Caco-2 (cell line): ENCODE measurements around the gene DNASE2. TPM values are rescaled to one million over a fixed set of nuclear protein-coding genes. Genes with fewer than 3 reads are reported as not detected.
A peak's percentile ranks its signal among the peaks of the same experiment; 100 is the strongest.
"Not testable (repeated sequence)": the region's sequence is repeated elsewhere in the genome, so short reads cannot be mapped to it uniquely, and the experiment has no call there.

Experiments used
- BruUV-seq: library from RNA; stranded (reverse); fragments of 400-500 nt; replicated peaks from 2 replicates; lab custom pipeline; 2021; lab: Mats Ljungman, UMichigan
- CTCF ChIA-PET: fragments of 300-600 bp; sonication (Branson Sonifier 250); formaldehyde crosslinking; loops from one replicate; lab custom pipeline; 2022; ENCODE audit warnings: antibody characterized with exemption; lab: Charles Lee
- POLR2A ChIA-PET: fragments of 300-600 bp; sonication (Branson Sonifier 250); formaldehyde crosslinking; loops from one replicate; lab custom pipeline; 2022; ENCODE audit warnings: antibody characterized with exemption; lab: Charles Lee
- DNase-seq, 2 experiments: peaks; one replicate each; pipeline versions ENCODE4 v3.0.0 to v3.0.0-alpha.2; 2020 to 2022
- H3K27me3 ChIP-seq: replicated peaks from 2 replicates; pipeline ENCODE4 v1.6.0; 2011; ENCODE audit warnings: low read length; ENCODE audit not compliant: control insufficient read depth, insufficient read depth
- H3K36me3 ChIP-seq: 2 replicates; pipeline ENCODE4 v1.5.1; 2011; ENCODE audit warnings: low read length; ENCODE audit not compliant: control insufficient read depth, insufficient read depth
- H3K4me1 ChIP-seq: fragments of 250-450 bp; sonication (Bioruptor Pico); 2 replicates; pipeline ENCODE4 v1.5.1; 2020; ENCODE audit warnings: mild to moderate bottlenecking
- H3K4me3 ChIP-seq: 2 replicates; pipeline ENCODE4 v1.5.1; 2011; ENCODE audit warnings: low read depth, mild to moderate bottlenecking, control low read depth, low read length
- H3K9me3 ChIP-seq: fragments of 250-450 bp; sonication (Bioruptor Pico); 2 replicates; pipeline ENCODE4 v1.5.1; 2020; ENCODE audit warnings: mild to moderate bottlenecking, moderate library complexity
- H3K27ac Mint-ChIP-seq: one replicate; pipeline ENCODE4 v1.8.0; 2022; ENCODE audit warnings: mixed read lengths; ENCODE audit not compliant: unreplicated experiment
- H3K27me3 Mint-ChIP-seq: one replicate; pipeline ENCODE4 v1.8.0; 2022; ENCODE audit warnings: mixed read lengths; ENCODE audit not compliant: insufficient read depth, unreplicated experiment
- H3K36me3 Mint-ChIP-seq: one replicate; pipeline ENCODE4 v1.8.0; 2022; ENCODE audit warnings: mild to moderate bottlenecking, mixed read lengths; ENCODE audit not compliant: insufficient read depth, unreplicated experiment
- H3K4me1 Mint-ChIP-seq: one replicate; pipeline ENCODE4 v1.8.0; 2022; ENCODE audit warnings: low read depth, mixed read lengths; ENCODE audit not compliant: unreplicated experiment
- H3K4me3 Mint-ChIP-seq: one replicate; pipeline ENCODE4 v1.8.0; 2022; ENCODE audit warnings: mild to moderate bottlenecking, moderate library complexity, mixed read lengths; ENCODE audit not compliant: unreplicated experiment
- H3K9me3 Mint-ChIP-seq: one replicate; pipeline ENCODE4 v1.8.0; 2022; ENCODE audit warnings: mixed read lengths; ENCODE audit not compliant: unreplicated experiment
- CTCF ChIP-seq, 2 experiments: fragments of 200-600 bp in 1 of 2; IDR thresholded peaks; 1 replicate in 1 of 2; 2 replicates in 1 of 2; pipeline versions ENCODE4 v1.5.1 to v1.8.0; 2011 to 2022; ENCODE audit warnings: antibody characterized with exemption in 1 of 2, control low read depth in 1 of 2, inconsistent platforms in 1 of 2, low read depth in 1 of 2, low read length in 1 of 2, mild to moderate bottlenecking in 1 of 2, moderate library complexity in 1 of 2; ENCODE audit not compliant: insufficient read depth in 1 of 2, severe bottlenecking in 1 of 2, unreplicated experiment in 1 of 2
- intact Hi-C: fragments of 100-400 bp; cut with micrococcal nuclease; formaldehyde crosslinking; loops from one replicate; pipeline ENCODE4 v1.10.0; 2022; ENCODE audit not compliant: unreplicated experiment
- total RNA-seq: library from RNA; stranded (reverse); gene quantifications from 2 replicates; pipeline ENCODE4 v1.2.3, GENCODE V29; 2022

The DNASE2 gene
- total RNA-seq, 1 experiment from 2014 or later, result 3.8 TPM

GRCh38 chr19:12847159-12848139 is 33.8 kb downstream of the DNASE2 start:
- no peaks in the 10 kb centered on the region for H3K27me3 Mint-ChIP-seq
- peak; percentile 83 to 95 for DNase-seq
- Histone ChIP-seq H3K4me1 (no peaks in the 10 kb centered on the region), H3K36me3 (no peaks in the 10 kb centered on the region), H3K4me3 (peak overlapping the region; percentile 25), H3K9me3 (no peaks in the 10 kb centered on the region), H3K27me3 (no peaks in the 10 kb centered on the region; the same call in 1 of the 2 replicates)
- peak overlapping the region; percentile 57 for H3K4me3 Mint-ChIP-seq
- H3K36me3 Mint-ChIP-seq, result no peaks in the 10 kb centered on the region
- intact Hi-C loops, result loop anchor here (5.0 kb wide), 1 partner anchor 85 kb away; no protein-coding TSS in a partner anchor
- no peaks in the 10 kb centered on the region for H3K9me3 Mint-ChIP-seq
- ChIA-PET CTCF (interaction anchor here (0.6 to 2.6 kb wide), 20 partner anchors 20 to 181 kb away, joined by 3 to 15 read pairs (median 4); partner anchors contain the start of genes GCDH, GET3, MAN2B1 and RNASEH2A), POLR2A (no interaction called here)
- H3K27ac Mint-ChIP-seq, result no peak overlapping the region
- H3K4me1 Mint-ChIP-seq, result no peaks in the 10 kb centered on the region
- BruUV-seq, result no TSS peak
- peak; percentile 81 to 98 for TF ChIP-seq CTCF (IDR thresholded peaks at IDR 0.05; ENCODE audit: insufficient read depth in 1 of 2, low read depth in 1 of 2, low read length in 1 of 2, severe bottlenecking in 1 of 2, unreplicated experiment in 1 of 2)

- H3K9me3 Mint-ChIP-seq, H3K36me3 Mint-ChIP-seq, H3K27me3 Mint-ChIP-seq, H3K4me1 ChIP-seq, H3K36me3 ChIP-seq, POLR2A ChIA-PET, H3K27me3 ChIP-seq, H3K27ac Mint-ChIP-seq, H3K4me3 Mint-ChIP-seq, BruUV-seq, DNase-seq, H3K4me3 ChIP-seq, H3K9me3 ChIP-seq, H3K4me1 Mint-ChIP-seq: not testable (repeated sequence)
- intact Hi-C loops, result loop anchor here (5.0 kb wide), 1 partner anchor 84 kb away; no protein-coding TSS in a partner anchor
- CTCF ChIA-PET, result interaction anchor here (0.6 to 2.6 kb wide), 5 partner anchors 26 to 170 kb away, joined by 3 to 15 read pairs (median 7); partner anchors contain the start of gene RNASEH2A
Observed at GRCh38 chr19:12846613-12847012, 34.6 kb downstream of the DNASE2 start.

GRCh38 chr19:12843999-12844732 is 37.1 kb downstream of the DNASE2 start:
- Histone ChIP-seq H3K36me3 (no peaks in the 10 kb centered on the region), H3K9me3 (no peaks in the 10 kb centered on the region), H3K4me3 (no peak overlapping the region), H3K27me3 (no peaks in the 10 kb centered on the region; the same call in 1 of the 2 replicates), H3K4me1 (0 out of 2 replicates have a peak, but pooled peaks cover 2% of the 10 kb centered on the region)
- Mint-ChIP-seq H3K4me1 (no peaks in the 10 kb centered on the region), H3K36me3 (no peaks in the 10 kb centered on the region), H3K27me3 (peaks cover 4% of the 10 kb centered on the region), H3K9me3 (no peaks in the 10 kb centered on the region), H3K27ac (no peak overlapping the region), H3K4me3 (no peak overlapping the region)
- ChIA-PET POLR2A (no interaction called here), CTCF (no interaction called here)
- intact Hi-C loops, result no loop called here
- TF ChIP-seq CTCF (IDR thresholded peaks at IDR 0.05; ENCODE audit: insufficient read depth in 1 of 2, low read depth in 1 of 2, low read length in 1 of 2, severe bottlenecking in 1 of 2, unreplicated experiment in 1 of 2), result no peak
- DNase-seq, result no peak
- BruUV-seq, result no TSS peak
